SU-DHL-6 (cell line): ENCODE measurements around the gene RPL34.
A peak's percentile ranks its signal among the peaks of the same experiment; 100 is the strongest.

Experiments
- H2AFZ ChIP-seq: fragments of 200-600 bp; sonication (generic); 2 replicates; pipeline ENCODE4 v1.6.1; 2014; ENCODE audit warnings: low read depth, mild to moderate bottlenecking, moderate library complexity, mixed read lengths, antibody characterized with exemption, low read length; ENCODE audit not compliant: severe bottlenecking
- H3F3A ChIP-seq: fragments of 200-600 bp; shearing (Covaris generic); 2 replicates; pipeline ENCODE4 v1.6.0; 2016; ENCODE audit warnings: antibody characterized with exemption, mild to moderate bottlenecking; ENCODE audit not compliant: insufficient read depth
- H3K27ac ChIP-seq: fragments of 200-600 bp; sonication (generic); 2 replicates; pipeline ENCODE4 v1.5.1; 2016; ENCODE audit warnings: low read depth, mild to moderate bottlenecking, low read length, moderate library complexity, mixed read lengths
- H3K27me3 ChIP-seq: fragments of 200-600 bp; sonication (generic), shearing (Covaris generic); 2 replicates; pipeline ENCODE4 v1.6.0; 2014; ENCODE audit warnings: mild to moderate bottlenecking, low read length
- H3K36me3 ChIP-seq: fragments of 200-600 bp; sonication (generic); 2 replicates; pipeline ENCODE4 v1.6.1; 2014; ENCODE audit warnings: mild to moderate bottlenecking, low read length, mixed read lengths
- H3K4me2 ChIP-seq: fragments of 300-600, 200-600 bp; shearing (Covaris generic), sonication (generic); 2 replicates; pipeline ENCODE4 v1.6.0; 2014; ENCODE audit warnings: low read length, low read depth, mild to moderate bottlenecking; ENCODE audit not compliant: poor library complexity, severe bottlenecking
- H3K4me3 ChIP-seq: fragments of 200-600 bp; sonication (generic); 2 replicates; pipeline ENCODE4 v1.5.1; 2014; ENCODE audit warnings: antibody characterized with exemption, low read length, mild to moderate bottlenecking, mixed read lengths; ENCODE audit not compliant: insufficient read depth, poor library complexity, severe bottlenecking
- H3K79me2 ChIP-seq: fragments of 200-600 bp; sonication (generic); 2 replicates; pipeline ENCODE4 v1.6.1; 2014; ENCODE audit warnings: mild to moderate bottlenecking, low read length, moderate library complexity; ENCODE audit not compliant: insufficient read depth
- H3K9ac ChIP-seq: fragments of 200-600 bp; sonication (generic); 2 replicates; pipeline ENCODE4 v1.7.0; 2014; ENCODE audit warnings: mild to moderate bottlenecking, low read length
- H3K9me2 ChIP-seq: fragments of 200-600 bp; sonication (generic); replicated peaks from 2 replicates; pipeline ENCODE4 v1.6.1; 2014; ENCODE audit warnings: low read length; ENCODE audit not compliant: insufficient read depth
- H3K9me3 ChIP-seq: fragments of 200-600 bp; sonication (generic); 2 replicates; pipeline ENCODE4 v1.6.1; 2014; ENCODE audit warnings: low read length, mixed read lengths; ENCODE audit not compliant: insufficient read depth
- H4K20me1 ChIP-seq: fragments of 200-600 bp; sonication (generic); 2 replicates; pipeline ENCODE4 v1.6.1; 2014; ENCODE audit warnings: low read depth, mild to moderate bottlenecking, antibody characterized with exemption, low read length, moderate library complexity, mixed read lengths
- CTCF ChIP-seq: fragments of 200-600 bp; sonication (generic); IDR thresholded peaks from one replicate; pipeline ENCODE4 v1.5.1; 2017; ENCODE audit warnings: antibody characterized with exemption, mild to moderate bottlenecking, low read length, moderate library complexity; ENCODE audit not compliant: insufficient read depth, poor library complexity, severe bottlenecking
- EZH2phosphoT487 ChIP-seq: fragments of 200-600 bp; sonication (generic), shearing (Covaris generic); conservative IDR thresholded peaks from 2 replicates; pipeline ENCODE4 v1.6.1; 2018; ENCODE audit warnings: mild to moderate bottlenecking, antibody characterized with exemption, low read length, moderate library complexity, mixed read lengths

Gene RPL34

GRCh38 chr4:108620101-108620932, at the start of gene RPL34:
Gene RPL34 (plus strand): TSS chr4:108620576. CDS start chr4:108621960, 1,384 bp downstream.
- Histone ChIP-seq H3K9me3 (no peaks in the 10 kb centered on the region), H4K20me1 (0 out of 2 replicates have a peak, but pooled peaks cover 7% of the 10 kb centered on the region), H3K27me3 (no peaks in the 10 kb centered on the region), H3K4me3 (peak within 1 kb of the TSS; percentile 97), H2AFZ (peak within 1 kb of the TSS; percentile 56), H3K9me2 (no peaks in the 10 kb centered on the region), H3F3A (no peaks in the 10 kb centered on the region), H3K9ac (peak within 1 kb of the TSS; percentile 95), H3K4me2 (peak within 1 kb of the TSS; percentile 96), H3K27ac (peak within 1 kb of the TSS; percentile 57), H3K79me2 (peaks cover 57% of the 10 kb centered on the region), H3K36me3 (peaks cover 21% of the 10 kb centered on the region)
- TF ChIP-seq CTCF (no peak), EZH2phosphoT487 (no peak)

GRCh38 chr4:108570993-108571569, 49.3 kb upstream of the RPL34 start:
- H3K4me2 ChIP-seq, result no peak overlapping the region
- H3K27me3 ChIP-seq, result no peaks in the 10 kb centered on the region
- TF ChIP-seq EZH2phosphoT487 (no peak), CTCF (no peak)
- no peaks in the 10 kb centered on the region for H3K36me3 ChIP-seq
- no peaks in the 10 kb centered on the region for H3K79me2 ChIP-seq
- H3K4me3 ChIP-seq, result no peak overlapping the region
- H3K9me3 ChIP-seq, result no peaks in the 10 kb centered on the region
- no peak overlapping the region for H3K27ac ChIP-seq
- H4K20me1 ChIP-seq, result no peaks in the 10 kb centered on the region
- H3F3A ChIP-seq, result no peaks in the 10 kb centered on the region
- no peak overlapping the region for H3K9ac ChIP-seq
- H3K9me2 ChIP-seq, result no peaks in the 10 kb centered on the region
- no peak overlapping the region for H2AFZ ChIP-seq

- no peak overlapping the region for H2AFZ ChIP-seq
- no peak overlapping the region for H3K4me2 ChIP-seq
- H3K9me2 ChIP-seq, result no peaks in the 10 kb centered on the region
- H3K27me3 ChIP-seq, result no peaks in the 10 kb centered on the region
- H3K9ac ChIP-seq, result no peak overlapping the region
- no peak overlapping the region for H3K27ac ChIP-seq
- H3K79me2 ChIP-seq, result no peaks in the 10 kb centered on the region
- no peaks in the 10 kb centered on the region for H4K20me1 ChIP-seq
- no peak overlapping the region for H3K4me3 ChIP-seq
- H3F3A ChIP-seq, result no peaks in the 10 kb centered on the region
- no peak for TF ChIP-seq CTCF
- no peak for TF ChIP-seq EZH2phosphoT487
- H3K9me3 ChIP-seq, result no peaks in the 10 kb centered on the region
- no peaks in the 10 kb centered on the region for H3K36me3 ChIP-seq
These were observed 46.0 kb upstream of the RPL34 start for GRCh38 chr4:108574402-108574801.
